Measurements from ENCODE around the gene LSM7.

LSM7 gene

GRCh38 chr19:2306971-2307370 lies 21.4 kb downstream of the LSM7 start:
- H3K9me3 ChIP-seq (ENCODE audit: control insufficient read depth, insufficient read depth, low read depth, low read length), result peaks cover 2% of the 10 kb centered on the region; the same call in 1 of the 2 replicates
- peaks cover 53% of the 10 kb centered on the region for H3K27me3 ChIP-seq (ENCODE audit: control insufficient read depth, insufficient read depth, low read length)
- no peak overlapping the region for H3K4me3 ChIP-seq (ENCODE audit: low read depth, low read length)
- H3K9ac ChIP-seq (ENCODE audit: low read length), result no peak overlapping the region
- H3K36me3 ChIP-seq (ENCODE audit: control insufficient read depth, insufficient read depth, low read length), result no peaks in the 10 kb centered on the region
- H3K27ac ChIP-seq (ENCODE audit: low read depth, low read length), result no peak overlapping the region
- H3K4me1 ChIP-seq (ENCODE audit: control insufficient read depth, insufficient read depth, low read length), result peaks cover 13% of the 10 kb centered on the region

DNA sequence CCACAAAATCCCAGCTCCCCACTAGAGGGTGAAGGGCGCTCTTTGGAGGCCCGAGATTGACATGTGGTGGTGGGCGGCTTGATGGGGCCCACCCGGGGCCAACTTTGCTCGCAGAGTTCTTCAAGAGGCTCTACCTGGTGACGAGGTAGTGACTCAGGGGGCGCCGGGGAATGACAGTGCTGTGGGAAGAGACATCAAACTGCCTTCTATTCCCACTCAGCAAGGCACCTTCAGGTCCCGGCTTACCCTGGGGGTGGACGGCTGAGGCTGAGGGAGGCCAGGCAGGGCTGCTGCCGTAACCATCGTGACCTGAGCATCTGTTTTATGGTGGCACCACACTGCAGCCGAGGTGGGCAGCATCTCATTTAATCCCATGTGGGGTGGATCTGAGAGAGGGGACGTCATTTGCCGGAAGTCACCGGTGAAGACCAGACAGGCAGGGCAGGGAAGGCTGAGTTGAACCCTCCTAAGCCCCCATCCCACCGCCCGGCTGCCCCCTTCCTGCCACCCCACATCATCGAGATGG lies 22.0 kb downstream of the LSM7 start:
- H3K27ac ChIP-seq (ENCODE audit: low read depth, low read length), result no peak overlapping the region
- peaks cover 2% of the 10 kb centered on the region; the same call in 1 of the 2 replicates for H3K9me3 ChIP-seq (ENCODE audit: control insufficient read depth, insufficient read depth, low read depth, low read length)
- H3K4me3 ChIP-seq (ENCODE audit: low read depth, low read length), result no peak overlapping the region
- H3K27me3 ChIP-seq (ENCODE audit: control insufficient read depth, insufficient read depth, low read length), result peaks cover 54% of the 10 kb centered on the region
- H3K4me1 ChIP-seq (ENCODE audit: control insufficient read depth, insufficient read depth, low read length), result peaks cover 13% of the 10 kb centered on the region
- H3K9ac ChIP-seq (ENCODE audit: low read length), result no peak overlapping the region
- H3K36me3 ChIP-seq (ENCODE audit: control insufficient read depth, insufficient read depth, low read length), result no peaks in the 10 kb centered on the region

- no peak overlapping the region for H3K4me3 ChIP-seq (ENCODE audit: low read depth, low read length)
- H3K9me3 ChIP-seq (ENCODE audit: control insufficient read depth, insufficient read depth, low read depth, low read length), result peaks cover 2% of the 10 kb centered on the region; the same call in 1 of the 2 replicates
- H3K27ac ChIP-seq (ENCODE audit: low read depth, low read length), result no peak overlapping the region
- H3K9ac ChIP-seq (ENCODE audit: low read length), result no peak overlapping the region
- H3K27me3 ChIP-seq (ENCODE audit: control insufficient read depth, insufficient read depth, low read length), result peaks cover 54% of the 10 kb centered on the region
- H3K4me1 ChIP-seq (ENCODE audit: control insufficient read depth, insufficient read depth, low read length), result peaks cover 13% of the 10 kb centered on the region
- no peaks in the 10 kb centered on the region for H3K36me3 ChIP-seq (ENCODE audit: control insufficient read depth, insufficient read depth, low read length)
These were observed 22.7 kb downstream of the LSM7 start for GRCh38 chr19:2305452-2306280.

DNA sequence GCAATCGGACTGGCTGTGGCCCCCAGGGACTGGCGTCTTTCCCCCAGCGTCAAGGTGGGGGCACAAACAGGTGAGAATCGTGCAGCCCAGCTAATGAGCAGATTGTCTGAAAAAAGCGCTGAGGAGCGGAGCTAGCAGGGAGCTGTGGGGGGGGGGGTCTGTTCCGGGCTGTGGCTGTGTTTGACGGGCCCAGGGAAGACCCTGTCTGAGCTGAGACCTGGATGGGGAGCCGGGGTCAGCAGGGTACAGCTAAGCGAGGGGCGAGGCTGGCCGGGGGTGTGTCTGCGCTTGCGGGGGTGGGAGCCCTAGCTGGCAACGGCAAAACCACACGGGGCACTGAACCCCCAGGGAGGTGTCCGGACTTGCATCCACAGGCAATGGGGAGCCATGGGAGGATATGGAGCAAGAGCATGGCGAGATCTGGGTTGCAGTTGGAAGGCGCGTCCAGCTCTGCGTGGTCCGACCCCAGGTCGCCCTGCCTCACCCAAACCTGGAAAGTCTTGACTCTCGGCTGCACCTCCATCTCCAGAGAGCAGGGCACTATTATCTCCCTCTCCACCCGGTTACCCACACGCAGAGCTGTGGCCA lies 25.1 kb downstream of the LSM7 start:
- peaks cover 2% of the 10 kb centered on the region; the same call in 1 of the 2 replicates for H3K9me3 ChIP-seq (ENCODE audit: control insufficient read depth, insufficient read depth, low read depth, low read length)
- no peak overlapping the region for H3K4me3 ChIP-seq (ENCODE audit: low read depth, low read length)
- H3K27ac ChIP-seq (ENCODE audit: low read depth, low read length), result no peak overlapping the region
- H3K27me3 ChIP-seq (ENCODE audit: control insufficient read depth, insufficient read depth, low read length), result peaks cover 36% of the 10 kb centered on the region
- no peaks in the 10 kb centered on the region for H3K36me3 ChIP-seq (ENCODE audit: control insufficient read depth, insufficient read depth, low read length)
- H3K9ac ChIP-seq (ENCODE audit: low read length), result no peak overlapping the region
- peaks cover 12% of the 10 kb centered on the region for H3K4me1 ChIP-seq (ENCODE audit: control insufficient read depth, insufficient read depth, low read length)

DNA sequence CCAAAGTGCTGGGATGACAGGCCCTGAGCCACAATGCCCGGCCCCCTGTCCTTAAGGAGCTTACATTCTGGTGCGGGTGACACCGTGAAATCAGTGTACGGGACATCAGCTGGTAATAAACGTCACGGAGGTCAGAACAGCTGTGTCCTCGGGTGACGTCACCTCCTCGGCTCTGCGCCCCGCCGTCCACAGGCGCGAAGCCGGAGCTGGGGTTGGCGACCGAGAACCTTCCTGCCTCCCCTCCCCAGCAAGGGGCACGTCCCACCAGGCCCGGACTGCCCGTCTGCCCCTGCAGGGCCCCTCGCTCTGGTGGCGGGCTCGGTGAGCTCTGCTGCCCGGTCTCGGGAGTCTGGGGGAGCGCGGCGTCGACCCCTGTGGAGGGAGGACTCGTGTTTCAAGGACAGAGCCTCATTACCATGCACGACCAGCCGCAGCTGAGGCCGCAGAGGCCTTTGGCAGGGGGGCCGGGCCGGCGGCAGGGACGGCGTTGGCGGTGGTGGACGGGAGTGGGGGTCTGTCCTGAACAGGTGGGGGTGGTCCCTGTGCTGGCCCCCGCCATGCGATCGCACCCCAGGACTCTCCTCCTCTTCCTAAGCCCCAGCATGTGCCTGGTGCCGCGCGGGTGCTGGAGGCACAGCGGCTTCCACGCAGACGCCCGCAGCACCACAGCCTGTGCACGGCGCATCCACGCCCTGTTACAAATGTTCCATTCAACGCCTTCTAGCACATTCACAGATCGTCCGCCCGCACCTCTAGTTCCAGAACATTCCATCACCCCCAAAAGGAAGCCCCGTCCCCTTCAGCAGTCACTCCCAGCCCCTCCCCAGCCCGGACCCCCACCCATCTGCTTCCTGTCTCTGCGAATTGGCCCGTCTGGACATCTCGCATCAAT lies 25.8 kb downstream of the LSM7 start:
- H3K36me3 ChIP-seq (ENCODE audit: control insufficient read depth, insufficient read depth, low read length), result no peaks in the 10 kb centered on the region
- no peak overlapping the region for H3K9ac ChIP-seq (ENCODE audit: low read length)
- peaks cover 2% of the 10 kb centered on the region; the same call in 1 of the 2 replicates for H3K9me3 ChIP-seq (ENCODE audit: control insufficient read depth, insufficient read depth, low read depth, low read length)
- H3K4me1 ChIP-seq (ENCODE audit: control insufficient read depth, insufficient read depth, low read length), result peaks cover 11% of the 10 kb centered on the region
- H3K4me3 ChIP-seq (ENCODE audit: low read depth, low read length), result peak overlapping the region; percentile 29; the same call in 1 of the 2 replicates
- peak overlapping the region; percentile 19; the same call in 1 of the 2 replicates for H3K27ac ChIP-seq (ENCODE audit: low read depth, low read length)
- H3K27me3 ChIP-seq (ENCODE audit: control insufficient read depth, insufficient read depth, low read length), result peaks cover 30% of the 10 kb centered on the region

DNA sequence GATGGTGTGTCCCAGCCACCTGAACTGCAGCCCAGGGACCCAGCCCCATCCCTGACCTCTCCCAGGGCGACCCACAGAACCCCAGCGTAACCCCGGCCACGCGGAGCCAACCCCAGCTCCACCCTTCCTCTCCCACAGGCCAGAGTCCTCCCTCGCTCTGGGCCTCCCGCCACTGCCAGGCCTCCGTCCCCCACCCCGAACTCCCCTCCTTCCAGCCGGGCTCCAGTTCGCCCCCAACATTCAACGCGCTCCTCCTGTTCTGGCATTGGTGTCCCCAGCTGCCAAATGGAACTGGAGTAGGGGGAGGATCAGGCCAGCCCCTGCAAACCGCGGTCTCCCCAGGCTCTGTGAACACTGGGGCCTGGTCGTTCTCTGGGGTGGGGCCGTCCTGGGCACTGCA lies 27.9 kb downstream of the LSM7 start:
- peaks cover 11% of the 10 kb centered on the region for H3K4me1 ChIP-seq (ENCODE audit: control insufficient read depth, insufficient read depth, low read length)
- no peak overlapping the region for H3K4me3 ChIP-seq (ENCODE audit: low read depth, low read length)
- no peak overlapping the region for H3K9ac ChIP-seq (ENCODE audit: low read length)
- H3K27me3 ChIP-seq (ENCODE audit: control insufficient read depth, insufficient read depth, low read length), result peaks cover 21% of the 10 kb centered on the region
- no peak overlapping the region for H3K27ac ChIP-seq (ENCODE audit: low read depth, low read length)
- peaks cover 2% of the 10 kb centered on the region; the same call in 1 of the 2 replicates for H3K9me3 ChIP-seq (ENCODE audit: control insufficient read depth, insufficient read depth, low read depth, low read length)
- H3K36me3 ChIP-seq (ENCODE audit: control insufficient read depth, insufficient read depth, low read length), result no peaks in the 10 kb centered on the region

- Histone ChIP-seq H3K4me3 (ENCODE audit: low read depth, low read length) (no peak overlapping the region), H3K36me3 (ENCODE audit: control insufficient read depth, insufficient read depth, low read length) (no peaks in the 10 kb centered on the region), H3K4me1 (ENCODE audit: control insufficient read depth, insufficient read depth, low read length) (peaks cover under 1% of the 10 kb centered on the region; the same call in 1 of the 2 replicates), H3K27me3 (ENCODE audit: control insufficient read depth, insufficient read depth, low read length) (peaks cover 52% of the 10 kb centered on the region), H3K9me3 (ENCODE audit: control insufficient read depth, insufficient read depth, low read depth, low read length) (no peaks in the 10 kb centered on the region), H3K9ac (ENCODE audit: low read length) (no peak overlapping the region), H3K27ac (ENCODE audit: low read depth, low read length) (no peak overlapping the region)
These were observed 32.2 kb downstream of the LSM7 start for GRCh38 chr19:2296141-2296540.

GRCh38 chr19:2294687-2295335 lies 33.6 kb downstream of the LSM7 start:
- Histone ChIP-seq H3K4me3 (ENCODE audit: low read depth, low read length) (no peak overlapping the region), H3K27ac (ENCODE audit: low read depth, low read length) (no peak overlapping the region), H3K36me3 (ENCODE audit: control insufficient read depth, insufficient read depth, low read length) (no peaks in the 10 kb centered on the region), H3K9me3 (ENCODE audit: control insufficient read depth, insufficient read depth, low read depth, low read length) (no peaks in the 10 kb centered on the region), H3K27me3 (ENCODE audit: control insufficient read depth, insufficient read depth, low read length) (peaks cover 65% of the 10 kb centered on the region), H3K9ac (ENCODE audit: low read length) (no peak overlapping the region), H3K4me1 (ENCODE audit: control insufficient read depth, insufficient read depth, low read length) (peaks cover 10% of the 10 kb centered on the region)

- peaks cover 12% of the 10 kb centered on the region for H3K4me1 ChIP-seq (ENCODE audit: control insufficient read depth, insufficient read depth, low read length)
- H3K9me3 ChIP-seq (ENCODE audit: control insufficient read depth, insufficient read depth, low read depth, low read length), result no peaks in the 10 kb centered on the region
- H3K9ac ChIP-seq (ENCODE audit: low read length), result no peak overlapping the region
- no peak overlapping the region for H3K27ac ChIP-seq (ENCODE audit: low read depth, low read length)
- H3K27me3 ChIP-seq (ENCODE audit: control insufficient read depth, insufficient read depth, low read length), result peaks cover 98% of the 10 kb centered on the region
- H3K4me3 ChIP-seq (ENCODE audit: low read depth, low read length), result peak overlapping the region; percentile 52
- H3K36me3 ChIP-seq (ENCODE audit: control insufficient read depth, insufficient read depth, low read length), result no peaks in the 10 kb centered on the region
These were observed 37.1 kb downstream of the LSM7 start for GRCh38 chr19:2291185-2291751.
